Caco-2 (cell line): ENCODE measurements around the gene ZNF559. TPM values are rescaled to one million over a fixed set of nuclear protein-coding genes. Genes with fewer than 3 reads are reported as not detected.

Experiments
- BruUV-seq: library from RNA; stranded (reverse); fragments of 400-500 nt; replicated peaks from 2 replicates; lab custom pipeline; 2021; lab: Mats Ljungman, UMichigan
- CTCF ChIA-PET: fragments of 300-600 bp; sonication (Branson Sonifier 250); formaldehyde crosslinking; loops from one replicate; lab custom pipeline; 2022; ENCODE audit warnings: antibody characterized with exemption; lab: Charles Lee
- POLR2A ChIA-PET: fragments of 300-600 bp; sonication (Branson Sonifier 250); formaldehyde crosslinking; loops from one replicate; lab custom pipeline; 2022; ENCODE audit warnings: antibody characterized with exemption; lab: Charles Lee
- DNase-seq, 2 experiments: peaks; one replicate each; pipeline versions ENCODE4 v3.0.0 to v3.0.0-alpha.2; 2020 to 2022
- H3K27me3 ChIP-seq: replicated peaks from 2 replicates; pipeline ENCODE4 v1.6.0; 2011; ENCODE audit warnings: low read length; ENCODE audit not compliant: control insufficient read depth, insufficient read depth
- H3K36me3 ChIP-seq: 2 replicates; pipeline ENCODE4 v1.5.1; 2011; ENCODE audit warnings: low read length; ENCODE audit not compliant: control insufficient read depth, insufficient read depth
- H3K4me1 ChIP-seq: fragments of 250-450 bp; sonication (Bioruptor Pico); 2 replicates; pipeline ENCODE4 v1.5.1; 2020; ENCODE audit warnings: mild to moderate bottlenecking
- H3K4me3 ChIP-seq: 2 replicates; pipeline ENCODE4 v1.5.1; 2011; ENCODE audit warnings: low read depth, mild to moderate bottlenecking, control low read depth, low read length
- H3K9me3 ChIP-seq: fragments of 250-450 bp; sonication (Bioruptor Pico); 2 replicates; pipeline ENCODE4 v1.5.1; 2020; ENCODE audit warnings: mild to moderate bottlenecking, moderate library complexity
- H3K27ac Mint-ChIP-seq: one replicate; pipeline ENCODE4 v1.8.0; 2022; ENCODE audit warnings: mixed read lengths; ENCODE audit not compliant: unreplicated experiment
- H3K27me3 Mint-ChIP-seq: one replicate; pipeline ENCODE4 v1.8.0; 2022; ENCODE audit warnings: mixed read lengths; ENCODE audit not compliant: insufficient read depth, unreplicated experiment
- H3K36me3 Mint-ChIP-seq: one replicate; pipeline ENCODE4 v1.8.0; 2022; ENCODE audit warnings: mild to moderate bottlenecking, mixed read lengths; ENCODE audit not compliant: insufficient read depth, unreplicated experiment
- H3K4me1 Mint-ChIP-seq: one replicate; pipeline ENCODE4 v1.8.0; 2022; ENCODE audit warnings: low read depth, mixed read lengths; ENCODE audit not compliant: unreplicated experiment
- H3K4me3 Mint-ChIP-seq: one replicate; pipeline ENCODE4 v1.8.0; 2022; ENCODE audit warnings: mild to moderate bottlenecking, moderate library complexity, mixed read lengths; ENCODE audit not compliant: unreplicated experiment
- H3K9me3 Mint-ChIP-seq: one replicate; pipeline ENCODE4 v1.8.0; 2022; ENCODE audit warnings: mixed read lengths; ENCODE audit not compliant: unreplicated experiment
- intact Hi-C: fragments of 100-400 bp; cut with micrococcal nuclease; formaldehyde crosslinking; loops from one replicate; pipeline ENCODE4 v1.10.0; 2022; ENCODE audit not compliant: unreplicated experiment
- total RNA-seq: library from RNA; stranded (reverse); gene quantifications from 2 replicates; pipeline ENCODE4 v1.2.3, GENCODE V29; 2022
- TF ChIP-seq, protein P1 (sequence below), 2 experiments: fragments of 200-600 bp in 1 of 2; IDR thresholded peaks; 1 replicate in 1 of 2; 2 replicates in 1 of 2; pipeline versions ENCODE4 v1.5.1 to v1.8.0; 2011 to 2022; ENCODE audit warnings: antibody characterized with exemption in 1 of 2, control low read depth in 1 of 2, inconsistent platforms in 1 of 2, low read depth in 1 of 2, low read length in 1 of 2, mild to moderate bottlenecking in 1 of 2, moderate library complexity in 1 of 2; ENCODE audit not compliant: insufficient read depth in 1 of 2, severe bottlenecking in 1 of 2, unreplicated experiment in 1 of 2

ZNF559 gene
- total RNA-seq, 1 experiment from 2014 or later: 5.4 TPM

DNA sequence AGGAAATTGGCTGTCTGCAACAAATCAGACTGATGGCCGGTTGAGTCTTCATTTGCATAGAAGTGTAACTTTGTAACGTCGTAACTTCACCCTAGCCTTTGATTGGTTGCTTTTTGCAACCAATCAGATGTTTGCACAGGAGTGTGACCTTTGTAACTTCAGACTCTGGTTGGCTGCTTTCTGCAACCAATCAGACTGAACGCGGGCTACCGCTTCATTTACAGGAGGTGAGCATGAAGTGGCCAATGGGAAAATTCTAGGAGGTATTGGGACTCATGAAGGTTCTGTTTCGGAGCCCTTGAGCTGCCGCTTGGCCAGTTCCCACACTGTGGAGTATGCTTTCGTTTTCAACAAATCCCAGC is 441 bp upstream of the ZNF559 start:
- Histone ChIP-seq H3K4me3 (peak overlapping the region; percentile 44), H3K27me3 (no peaks in the 10 kb centered on the region), H3K4me1 (0 out of 2 replicates have a peak, but pooled peaks cover 3% of the 10 kb centered on the region), H3K36me3 (no peaks in the 10 kb centered on the region), H3K9me3 (peaks cover 19% of the 10 kb centered on the region)
- peak overlapping the region; percentile 89 for H3K27ac Mint-ChIP-seq
- peaks cover 10% of the 10 kb centered on the region for H3K9me3 Mint-ChIP-seq
- peak; percentile 50 to 84 for DNase-seq
- intact Hi-C loops: loop anchor here (5.0 kb wide), 1 partner anchor 469 kb away; no protein-coding TSS in a partner anchor
- H3K27me3 Mint-ChIP-seq: no peaks in the 10 kb centered on the region
- TF ChIP-seq, protein P1, sequence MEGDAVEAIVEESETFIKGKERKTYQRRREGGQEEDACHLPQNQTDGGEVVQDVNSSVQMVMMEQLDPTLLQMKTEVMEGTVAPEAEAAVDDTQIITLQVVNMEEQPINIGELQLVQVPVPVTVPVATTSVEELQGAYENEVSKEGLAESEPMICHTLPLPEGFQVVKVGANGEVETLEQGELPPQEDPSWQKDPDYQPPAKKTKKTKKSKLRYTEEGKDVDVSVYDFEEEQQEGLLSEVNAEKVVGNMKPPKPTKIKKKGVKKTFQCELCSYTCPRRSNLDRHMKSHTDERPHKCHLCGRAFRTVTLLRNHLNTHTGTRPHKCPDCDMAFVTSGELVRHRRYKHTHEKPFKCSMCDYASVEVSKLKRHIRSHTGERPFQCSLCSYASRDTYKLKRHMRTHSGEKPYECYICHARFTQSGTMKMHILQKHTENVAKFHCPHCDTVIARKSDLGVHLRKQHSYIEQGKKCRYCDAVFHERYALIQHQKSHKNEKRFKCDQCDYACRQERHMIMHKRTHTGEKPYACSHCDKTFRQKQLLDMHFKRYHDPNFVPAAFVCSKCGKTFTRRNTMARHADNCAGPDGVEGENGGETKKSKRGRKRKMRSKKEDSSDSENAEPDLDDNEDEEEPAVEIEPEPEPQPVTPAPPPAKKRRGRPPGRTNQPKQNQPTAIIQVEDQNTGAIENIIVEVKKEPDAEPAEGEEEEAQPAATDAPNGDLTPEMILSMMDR (IDR thresholded peaks at IDR 0.05; ENCODE audit: insufficient read depth in 1 of 2, low read depth in 1 of 2, low read length in 1 of 2, severe bottlenecking in 1 of 2, unreplicated experiment in 1 of 2): no peak
- BruUV-seq: no TSS peak
- ChIA-PET CTCF (no interaction called here), POLR2A (no interaction called here)
- peak overlapping the region; percentile 80 for H3K4me3 Mint-ChIP-seq
- no peaks in the 10 kb centered on the region for H3K4me1 Mint-ChIP-seq
- H3K36me3 Mint-ChIP-seq: peaks cover 25% of the 10 kb centered on the region

DNA sequence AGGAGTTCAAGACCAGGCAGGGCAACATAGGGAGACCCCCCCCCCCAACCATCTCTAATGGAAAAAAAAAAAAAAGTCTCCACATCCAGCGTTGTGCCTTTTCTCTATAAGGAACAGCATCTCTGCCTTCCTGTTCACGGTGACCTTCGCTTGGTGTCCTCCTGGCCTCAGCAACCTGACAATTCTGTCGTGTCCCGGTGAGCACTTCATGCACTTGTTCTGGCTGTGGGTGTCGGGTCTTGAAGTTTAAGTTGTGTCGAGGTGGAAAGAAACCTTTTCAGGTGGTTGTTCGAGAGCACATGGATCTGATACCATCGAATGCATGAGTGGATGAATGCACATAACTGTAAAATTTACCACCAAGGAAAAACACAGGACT is 594 bp downstream of the ZNF559 start:
- TSS peak; percentile 59 for BruUV-seq

DNA sequence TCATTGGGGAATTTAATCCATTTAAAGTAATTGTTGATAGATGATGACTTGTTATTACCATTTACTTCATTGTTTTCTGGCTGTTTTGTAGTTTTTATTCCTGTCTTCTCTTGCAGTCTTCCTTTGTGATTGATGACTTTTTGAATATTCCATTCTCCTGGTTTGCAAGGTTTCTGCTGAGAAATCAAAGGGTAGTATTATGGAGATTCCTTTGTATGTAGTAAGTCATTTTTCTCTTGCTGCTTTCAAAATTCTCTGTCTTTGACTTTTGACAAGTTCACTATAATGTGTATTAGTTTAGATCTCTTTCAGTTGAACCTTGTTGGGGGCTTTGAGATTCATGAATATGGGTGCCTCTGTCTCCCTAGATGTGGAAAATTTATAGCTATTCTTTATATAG is 6.0 kb downstream of the ZNF559 start:
- intact Hi-C loops: no loop called here
- no TSS peak for BruUV-seq
- H3K4me3 Mint-ChIP-seq: no peak overlapping the region

More for the DNA sequence above, 594 bp downstream of the ZNF559 start:
- Mint-ChIP-seq H3K36me3 (peaks cover 25% of the 10 kb centered on the region), H3K27me3 (no peaks in the 10 kb centered on the region), H3K4me1 (no peaks in the 10 kb centered on the region), H3K9me3 (peaks cover 10% of the 10 kb centered on the region), H3K27ac (peak overlapping the region; percentile 89), H3K4me3 (peak overlapping the region; percentile 80)
- TF ChIP-seq, protein P1 (IDR thresholded peaks at IDR 0.05; ENCODE audit: insufficient read depth in 1 of 2, low read depth in 1 of 2, low read length in 1 of 2, severe bottlenecking in 1 of 2, unreplicated experiment in 1 of 2): no peak
- H3K27me3 ChIP-seq: no peaks in the 10 kb centered on the region
- no peaks in the 10 kb centered on the region for H3K36me3 ChIP-seq
- no peak for DNase-seq
- CTCF ChIA-PET: no interaction called here
- peaks cover 19% of the 10 kb centered on the region for H3K9me3 ChIP-seq
- POLR2A ChIA-PET: no interaction called here
- H3K4me1 ChIP-seq: 0 out of 2 replicates have a peak, but pooled peaks cover 3% of the 10 kb centered on the region
- peak overlapping the region; percentile 44 for H3K4me3 ChIP-seq
- intact Hi-C loops: loop anchor here (5.0 kb wide), 1 partner anchor 468 kb away; no protein-coding TSS in a partner anchor

More for the DNA sequence above, 6.0 kb downstream of the ZNF559 start:
- CTCF ChIA-PET: no interaction called here
- Mint-ChIP-seq H3K9me3 (peaks cover 14% of the 10 kb centered on the region), H3K36me3 (peaks cover 14% of the 10 kb centered on the region), H3K27ac (no peak overlapping the region), H3K4me1 (no peaks in the 10 kb centered on the region), H3K27me3 (no peaks in the 10 kb centered on the region)
- no peak for DNase-seq
- H3K4me1 ChIP-seq: no peaks in the 10 kb centered on the region
- peaks cover 9% of the 10 kb centered on the region for H3K9me3 ChIP-seq
- POLR2A ChIA-PET: no interaction called here
- H3K27me3 ChIP-seq: no peaks in the 10 kb centered on the region
- no peak overlapping the region for H3K4me3 ChIP-seq
- TF ChIP-seq, protein P1 (IDR thresholded peaks at IDR 0.05; ENCODE audit: insufficient read depth in 1 of 2, low read depth in 1 of 2, low read length in 1 of 2, severe bottlenecking in 1 of 2, unreplicated experiment in 1 of 2): no peak
- H3K36me3 ChIP-seq: no peaks in the 10 kb centered on the region
